KOPT-K1 (cell line): ENCODE data around the gene SLC5A6.

Experiments
- H3K27ac ChIP-seq: fragments of 200-600 bp; sonication (generic); 2 replicates; pipeline ENCODE4 v1.5.1; 2016; ENCODE audit warnings: antibody characterized with exemption, mild to moderate bottlenecking, low read depth, low read length; ENCODE audit not compliant: poor library complexity, severe bottlenecking
- H3K36me3 ChIP-seq: fragments of 200-600 bp; sonication (generic); 2 replicates; pipeline ENCODE4 v1.5.1; 2017; ENCODE audit warnings: antibody characterized with exemption, mild to moderate bottlenecking, low read length, moderate library complexity; ENCODE audit not compliant: insufficient read depth
- H3K9me3 ChIP-seq: fragments of 200-600 bp; sonication (generic); 2 replicates; pipeline ENCODE4 v1.5.1; 2017; ENCODE audit warnings: antibody characterized with exemption, low read length, mild to moderate bottlenecking; ENCODE audit not compliant: insufficient read depth, poor library complexity, severe bottlenecking

Gene SLC5A6

DNA sequence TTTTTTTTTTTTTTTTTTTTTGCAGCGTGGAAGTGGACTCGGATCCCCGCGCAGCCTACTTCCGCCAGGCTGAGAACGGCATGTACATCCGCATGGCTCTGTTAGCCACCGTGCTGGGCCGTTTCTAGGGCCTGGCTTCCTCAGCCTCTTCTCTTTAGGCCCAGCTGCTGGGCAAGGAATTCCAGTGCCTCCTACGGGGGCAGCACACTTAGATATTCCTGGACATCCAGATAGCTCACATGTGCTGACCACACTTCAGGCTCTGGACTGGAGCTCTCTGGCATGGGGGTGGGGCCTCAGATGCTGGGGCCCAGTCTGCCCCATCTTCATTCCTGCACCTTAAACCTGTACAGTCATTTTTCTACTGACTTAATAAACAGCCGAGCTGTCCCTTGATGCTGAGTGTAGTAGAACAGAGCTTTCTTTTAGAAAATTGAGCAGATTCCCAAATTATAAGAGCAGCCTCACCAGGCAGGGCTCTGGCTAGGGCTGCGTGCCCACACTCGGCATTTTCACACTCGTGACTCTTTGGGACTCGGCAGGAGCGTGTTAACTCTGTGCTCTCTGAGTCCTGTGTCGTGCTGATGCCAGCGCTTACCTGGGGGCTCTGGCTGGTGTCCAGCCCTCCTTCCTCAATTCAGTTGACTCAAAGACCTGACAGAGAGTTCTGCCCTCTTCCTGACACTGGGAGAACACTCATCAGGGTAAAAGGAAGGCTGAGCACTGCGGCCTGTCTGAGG, 31.5 kb upstream of the SLC5A6 start:
- Histone ChIP-seq H3K27ac (no peak overlapping the region), H3K36me3 (peaks cover 71% of the 10 kb centered on the region), H3K9me3 (no peaks in the 10 kb centered on the region)

DNA sequence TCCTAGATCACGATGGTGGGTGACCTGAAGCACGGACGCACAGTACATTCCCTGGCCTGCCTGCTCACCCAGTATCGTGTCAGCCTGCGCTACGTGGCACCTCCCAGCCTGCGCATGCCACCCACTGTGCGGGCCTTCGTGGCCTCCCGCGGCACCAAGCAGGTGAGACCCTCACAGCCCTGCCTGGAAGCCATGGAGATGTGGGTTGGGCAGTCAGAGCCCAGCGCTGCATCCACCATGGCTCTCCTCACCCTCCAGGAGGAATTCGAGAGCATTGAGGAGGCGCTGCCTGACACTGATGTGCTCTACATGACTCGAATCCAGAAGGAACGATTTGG, 30.5 kb upstream of the SLC5A6 start:
- Histone ChIP-seq H3K9me3 (no peaks in the 10 kb centered on the region), H3K36me3 (peaks cover 81% of the 10 kb centered on the region), H3K27ac (no peak overlapping the region)

GRCh38 chr2:27241761-27242613, 29.9 kb upstream of the SLC5A6 start:
- H3K27ac ChIP-seq = no peak overlapping the region
- H3K36me3 ChIP-seq = peaks cover 87% of the 10 kb centered on the region

DNA sequence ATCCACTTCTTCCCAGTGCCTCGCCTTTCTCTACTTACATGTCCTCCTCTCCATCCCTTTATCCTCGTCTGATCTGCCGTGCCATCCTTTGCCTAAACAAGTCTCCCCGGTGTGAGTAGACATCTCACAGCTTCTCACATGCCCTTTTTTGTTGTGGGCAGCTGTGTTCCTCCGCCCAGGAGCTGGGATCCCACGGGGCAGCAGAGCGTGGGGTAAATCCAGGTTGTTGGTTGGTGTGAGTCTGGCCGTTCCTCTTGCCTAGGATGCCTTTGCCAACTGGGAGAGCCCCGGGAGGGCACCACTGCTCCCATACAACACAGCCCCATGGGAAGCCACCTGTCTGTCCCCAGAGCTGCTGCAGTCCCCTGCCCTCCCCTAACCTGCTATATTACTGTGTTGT, 28.3 kb upstream of the SLC5A6 start:
- Histone ChIP-seq H3K27ac (no peak overlapping the region), H3K36me3 (peaks cover 100% of the 10 kb centered on the region)

More at GRCh38 chr2:27241761-27242613, 29.9 kb upstream of the SLC5A6 start:
- H3K9me3 ChIP-seq = no peaks in the 10 kb centered on the region

DNA sequence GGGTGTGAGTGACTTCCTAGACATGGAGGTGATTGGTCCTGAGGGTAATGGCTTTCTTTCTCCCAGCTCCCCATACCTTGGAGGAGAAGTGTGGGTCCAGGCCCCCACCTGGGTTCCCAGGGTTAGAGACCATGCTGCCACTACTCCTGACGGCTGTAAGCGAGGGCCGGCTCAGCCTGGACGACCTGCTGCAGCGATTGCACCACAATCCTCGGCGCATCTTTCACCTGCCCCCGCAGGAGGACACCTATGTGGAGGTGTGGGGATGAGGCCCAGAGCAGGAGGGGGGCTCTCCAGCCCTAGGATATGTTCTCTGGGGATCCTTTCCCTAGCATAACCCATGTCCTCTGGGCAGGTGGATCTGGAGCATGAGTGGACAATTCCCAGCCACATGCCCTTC, 26.9 kb upstream of the SLC5A6 start:
- Histone ChIP-seq H3K27ac (no peak overlapping the region), H3K36me3 (peaks cover 100% of the 10 kb centered on the region), H3K9me3 (no peaks in the 10 kb centered on the region)

More for the DNA sequence above, 28.3 kb upstream of the SLC5A6 start:
- no peaks in the 10 kb centered on the region for H3K9me3 ChIP-seq

- Histone ChIP-seq H3K27ac (no peak overlapping the region), H3K36me3 (peaks cover 100% of the 10 kb centered on the region), H3K9me3 (no peaks in the 10 kb centered on the region)
Measured at GRCh38 chr2:27237341-27237945, 25.4 kb upstream of the SLC5A6 start.

DNA sequence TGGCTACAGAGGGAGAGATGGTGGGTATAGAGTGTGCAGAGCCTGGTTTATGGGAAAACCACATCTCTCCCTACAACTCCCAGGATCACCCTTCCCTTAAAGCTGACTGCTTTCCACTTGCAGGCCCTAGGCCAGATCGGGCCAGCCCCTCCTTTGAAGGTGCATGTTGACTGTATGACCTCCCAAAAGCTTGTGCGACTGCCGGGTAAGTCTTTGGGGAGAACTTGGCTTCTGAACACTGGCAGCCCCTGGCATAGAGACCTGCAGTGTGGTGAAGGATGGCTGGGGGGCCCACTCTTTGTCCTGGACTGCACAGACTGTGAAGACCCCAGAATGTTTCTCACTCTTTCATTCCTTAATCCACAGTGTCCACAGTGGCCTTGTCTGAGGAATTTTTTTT, 24.6 kb upstream of the SLC5A6 start:
- no peaks in the 10 kb centered on the region for H3K9me3 ChIP-seq
- H3K36me3 ChIP-seq = peaks cover 100% of the 10 kb centered on the region
- no peak overlapping the region for H3K27ac ChIP-seq

DNA sequence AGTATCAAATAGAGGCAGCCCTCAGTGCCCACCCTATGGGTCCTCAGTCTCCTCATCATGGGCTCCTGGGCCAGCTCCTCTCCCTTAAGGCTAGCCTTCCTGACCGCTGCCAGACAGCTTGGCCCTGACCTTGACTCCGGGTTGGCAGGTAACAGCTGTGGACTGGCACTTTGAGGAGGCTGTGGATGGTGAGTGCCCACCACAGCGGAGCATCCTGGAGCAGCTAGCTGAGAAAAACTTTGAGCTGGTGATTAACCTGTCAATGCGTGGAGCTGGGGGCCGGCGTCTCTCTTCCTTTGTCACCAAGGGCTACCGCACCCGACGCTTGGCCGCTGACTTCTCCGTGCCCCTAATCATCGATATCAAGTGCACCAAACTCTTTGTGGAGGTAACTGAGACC, 24.1 kb upstream of the SLC5A6 start:
- Histone ChIP-seq H3K36me3 (peaks cover 100% of the 10 kb centered on the region), H3K9me3 (no peaks in the 10 kb centered on the region), H3K27ac (no peak overlapping the region)

DNA sequence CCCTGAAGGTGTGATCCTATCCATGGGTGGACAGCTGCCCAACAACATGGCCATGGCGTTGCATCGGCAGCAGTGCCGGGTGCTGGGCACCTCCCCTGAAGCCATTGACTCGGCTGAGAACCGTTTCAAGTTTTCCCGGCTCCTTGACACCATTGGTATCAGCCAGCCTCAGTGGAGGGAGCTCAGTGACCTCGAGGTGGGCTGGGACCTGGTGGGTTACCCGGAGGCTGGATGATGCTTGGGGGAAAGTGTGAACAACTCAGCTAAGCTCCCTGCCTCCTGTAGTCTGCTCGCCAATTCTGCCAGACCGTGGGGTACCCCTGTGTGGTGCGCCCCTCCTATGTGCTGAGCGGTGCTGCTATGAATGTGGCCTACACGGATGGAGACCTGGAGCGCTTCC, 21.3 kb upstream of the SLC5A6 start:
- H3K36me3 ChIP-seq = peaks cover 100% of the 10 kb centered on the region
- H3K27ac ChIP-seq = no peak overlapping the region
- H3K9me3 ChIP-seq = no peaks in the 10 kb centered on the region

GRCh38 chr2:27231921-27232320, 19.9 kb upstream of the SLC5A6 start:
- Histone ChIP-seq H3K27ac (no peak overlapping the region), H3K36me3 (peaks cover 100% of the 10 kb centered on the region), H3K9me3 (no peaks in the 10 kb centered on the region)

DNA sequence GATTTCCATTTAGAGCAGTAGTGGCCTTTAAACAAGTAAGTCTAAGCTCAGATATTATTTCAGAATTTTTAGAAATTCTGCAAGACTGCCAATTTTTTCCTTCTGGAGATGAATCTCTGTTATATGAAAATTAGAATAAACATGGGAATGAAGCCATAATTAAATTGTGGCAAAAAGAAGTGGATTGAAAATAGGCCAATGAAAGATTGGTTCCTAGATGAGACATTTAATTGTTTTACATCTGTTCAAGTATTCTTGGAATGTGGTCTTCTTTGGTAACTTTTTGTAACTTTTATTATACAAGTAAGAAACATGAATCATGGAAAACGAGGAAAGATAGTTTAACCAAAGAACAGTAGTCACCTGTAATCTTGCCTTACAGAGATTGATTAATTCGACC, 15.4 kb upstream of the SLC5A6 start:
- peaks cover 100% of the 10 kb centered on the region for H3K36me3 ChIP-seq
- H3K9me3 ChIP-seq = no peaks in the 10 kb centered on the region

GRCh38 chr2:27225526-27225925, 13.5 kb upstream of the SLC5A6 start:
- H3K36me3 ChIP-seq = peaks cover 99% of the 10 kb centered on the region
- no peaks in the 10 kb centered on the region for H3K9me3 ChIP-seq
- H3K27ac ChIP-seq = no peak overlapping the region

More for the DNA sequence above, 15.4 kb upstream of the SLC5A6 start:
- no peak overlapping the region for H3K27ac ChIP-seq

GRCh38 chr2:27223416-27223815, 11.3 kb upstream of the SLC5A6 start:
- Histone ChIP-seq H3K9me3 (no peaks in the 10 kb centered on the region), H3K27ac (no peak overlapping the region), H3K36me3 (peaks cover 99% of the 10 kb centered on the region)

- no peaks in the 10 kb centered on the region for H3K9me3 ChIP-seq
- H3K27ac ChIP-seq = no peak overlapping the region
- peaks cover 89% of the 10 kb centered on the region for H3K36me3 ChIP-seq
Measured at GRCh38 chr2:27222407-27222806, 10.3 kb upstream of the SLC5A6 start.

GRCh38 chr2:27221166-27221565, 9.1 kb upstream of the SLC5A6 start:
- Histone ChIP-seq H3K36me3 (peaks cover 81% of the 10 kb centered on the region), H3K27ac (no peak overlapping the region)

More at GRCh38 chr2:27221166-27221565, 9.1 kb upstream of the SLC5A6 start:
- H3K9me3 ChIP-seq = no peaks in the 10 kb centered on the region
